K562 (cell line): ENCODE data around the gene ANKRD23. TPM values are rescaled to one million over a fixed set of nuclear protein-coding genes. Genes with fewer than 3 reads are reported as not detected.
A peak's percentile ranks its signal among the peaks of the same experiment; 100 is the strongest.

Source experiments
- ATF7 ChIP-seq: fragments of 450-650 bp; IDR thresholded peaks from 2 replicates; pipeline ENCODE4 v1.7.1; 2014; ENCODE audit warnings: mild to moderate bottlenecking, moderate library complexity
- FOSL1 ChIP-seq: fragments of 200-800 bp; sonication (Bioruptor generic); conservative IDR thresholded peaks from 2 replicates; pipeline ENCODE4 v1.6.1; 2016; ENCODE audit warnings: missing genetic modification characterization, missing compliant biosample characterization
- GATAD2A ChIP-seq: fragments of 450-650 bp; IDR thresholded peaks from 2 replicates; pipeline ENCODE4 v1.6.1; 2017
- HMG20A ChIP-seq: fragments of 450-650 bp; formaldehyde crosslinking; conservative IDR thresholded peaks from 2 replicates; pipeline ENCODE4 v1.4.0; 2020; ENCODE audit warnings: mild to moderate bottlenecking, mixed read lengths
- ILK ChIP-seq: fragments of 450-650 bp; IDR thresholded peaks from 2 replicates; pipeline ENCODE4 v1.6.1; 2016; ENCODE audit warnings: missing genetic modification characterization, low read depth, mild to moderate bottlenecking, missing compliant biosample characterization, moderate library complexity, borderline replicate concordance
- IRF1 ChIP-seq: sonication (generic); formaldehyde crosslinking; IDR thresholded peaks from 2 replicates; pipeline ENCODE4 v1.8.0; 2022; ENCODE audit warnings: missing genetic modification reagents, mild to moderate bottlenecking, borderline replicate concordance
- KAT7 ChIP-seq: sonication (generic); formaldehyde crosslinking; IDR thresholded peaks from 2 replicates; pipeline ENCODE4 v1.8.0; 2022; ENCODE audit warnings: missing genetic modification reagents, mild to moderate bottlenecking, borderline replicate concordance
- NEUROD1 ChIP-seq: fragments of 150-350 bp; IDR thresholded peaks from 2 replicates; pipeline ENCODE4 v1.6.1; 2014; ENCODE audit warnings: borderline replicate concordance, low read length, low read depth; ENCODE audit not compliant: partially characterized antibody
- POLR2G ChIP-seq: fragments of 200-400 bp; formaldehyde crosslinking; IDR thresholded peaks from 2 replicates; pipeline ENCODE4 v1.6.1; 2017; ENCODE audit warnings: low read depth, mild to moderate bottlenecking, antibody characterized with exemption, low read length, moderate library complexity
- RBM22 ChIP-seq: fragments of 200-400 bp; formaldehyde crosslinking; IDR thresholded peaks from 2 replicates; pipeline ENCODE4 v1.6.1; 2018; ENCODE audit warnings: low read length, low read depth; ENCODE audit not compliant: poor library complexity, severe bottlenecking
- SIN3A ChIP-seq, 2 experiments: fragments of 150-350 bp in 1 of 2; IDR thresholded peaks; 2 replicates each; pipeline ENCODE4 v1.6.1; 2011 to 2016; ENCODE audit warnings: borderline replicate concordance in 2 of 2, low read depth in 2 of 2, low read length in 2 of 2, mild to moderate bottlenecking in 2 of 2, moderate library complexity in 2 of 2; ENCODE audit not compliant: control insufficient read depth in 1 of 2
- TAF15 ChIP-seq: fragments of 200-400 bp; formaldehyde crosslinking; IDR thresholded peaks from 2 replicates; pipeline ENCODE4 v1.6.1; 2017; ENCODE audit warnings: mild to moderate bottlenecking, low read depth, low read length, moderate library complexity
- ZBTB33 ChIP-seq: sonication (generic); formaldehyde crosslinking; IDR thresholded peaks from 2 replicates; pipeline ENCODE4 v1.8.1; 2023; ENCODE audit warnings: mild to moderate bottlenecking, missing genetic modification reagents
- ZNF830 ChIP-seq: fragments of 250-450 bp; sonication (Bioruptor Pico); IDR thresholded peaks from 2 replicates; pipeline ENCODE4 v1.5.0; 2021; ENCODE audit warnings: mild to moderate bottlenecking
- polyA plus RNA-seq, 8 experiments: library from polyadenylated mRNA; depleted of rRNA in 4 of 8; stranded (reverse) in 5 of 8; unstranded in 3 of 8; fragments of >200 nt; fragmentation: Nextera tagmentation in 2 of 8; fragmentation: Illumina TruSeq in 1 of 8; extraction: Ambion mirVana in 2 of 8; extraction: Trizol in 1 of 8; gene quantifications; 2 replicates each; pipeline versions ENCODE4 v1.2.1 to v1.2.3, GENCODE V29; 2011 to 2014; ENCODE audit warnings: inconsistent platforms in 1 of 8, missing spikeins in 1 of 8
- total RNA-seq, 7 experiments: library from RNA; depleted of rRNA in 6 of 7; stranded (reverse); fragments of >200 nt in 6 of 7; fragmentation: Illumina TruSeq in 2 of 7; extraction: Trizol in 2 of 7; gene quantifications; 2 replicates each; pipeline versions ENCODE4 v1.2.1 to v1.2.3, GENCODE V29; 2011 to 2021; ENCODE audit warnings: low replicate concordance in 1 of 7
- TF ChIP-seq, protein P1 (sequence below): fragments of 450-650 bp; IDR thresholded peaks from 2 replicates; pipeline ENCODE4 v1.6.1; 2018; ENCODE audit warnings: mild to moderate bottlenecking, low read depth; ENCODE audit not compliant: partially characterized antibody
- TF ChIP-seq, protein P2 (sequence below): fragments of 450-650 bp; formaldehyde crosslinking; IDR thresholded peaks from 2 replicates; pipeline ENCODE4 v1.4.0; 2020; ENCODE audit warnings: mild to moderate bottlenecking
- TF ChIP-seq, protein P3 (sequence below), 2 experiments: IDR thresholded peaks; 2 replicates each; pipeline ENCODE4 v1.6.1; 2012; ENCODE audit warnings: improper control_type of control experiment in 2 of 2, low read depth in 2 of 2, low read length in 2 of 2, borderline replicate concordance in 1 of 2

Gene ANKRD23
- total and polyA plus RNA-seq, 9 of the 15 experiments (the other 6 are each of a cell fraction or from before 2014, with no cell fraction given) = 0.32 to 4.8 (median 2.8) TPM

DNA sequence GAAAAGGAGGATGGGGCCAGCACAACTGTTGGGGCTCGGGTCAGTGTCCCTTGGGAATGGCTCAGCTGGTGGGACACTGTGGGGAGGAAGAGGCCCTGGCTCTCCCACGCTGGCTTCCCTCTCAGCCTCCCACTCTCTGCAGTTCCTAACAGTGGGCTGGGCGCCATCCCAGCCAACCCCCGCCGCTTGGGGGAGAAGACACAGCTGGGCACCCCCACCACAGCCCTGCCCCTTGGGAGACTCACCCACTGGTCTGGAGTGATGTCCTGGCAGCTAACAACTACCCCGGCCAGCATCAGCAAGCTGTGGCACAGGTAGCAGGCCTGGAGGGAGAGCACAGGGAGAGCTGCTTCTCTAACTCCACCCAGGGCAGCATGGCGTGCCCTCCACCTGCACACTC, 34.4 kb upstream of the ANKRD23 start (continued):
- TF ChIP-seq IRF1 (CRISPR knock-in tag) (no peak), ZNF830 (no peak), NEUROD1 (no peak), TAF15 (no peak), KAT7 (CRISPR knock-in tag) (0 out of 2 replicates have a peak, but pooled peaks have one; percentile 43), RBM22 (peak; percentile 13), POLR2G (peak; percentile 43), SIN3A (IDR thresholded peaks at IDR 0.05; ENCODE audit: borderline replicate concordance in 2 of 2, control insufficient read depth in 1 of 2, low read depth in 2 of 2, low read length in 2 of 2) (no peak), FOSL1 (tag) (no peak), ATF7 (no peak), ILK (no peak), ZBTB33 (CRISPR knock-in tag) (peak; percentile 9; the same call in 1 of the 2 replicates), GATAD2A (no peak), HMG20A (CRISPR knock-in tag) (no peak)
- TF ChIP-seq, protein P1, sequence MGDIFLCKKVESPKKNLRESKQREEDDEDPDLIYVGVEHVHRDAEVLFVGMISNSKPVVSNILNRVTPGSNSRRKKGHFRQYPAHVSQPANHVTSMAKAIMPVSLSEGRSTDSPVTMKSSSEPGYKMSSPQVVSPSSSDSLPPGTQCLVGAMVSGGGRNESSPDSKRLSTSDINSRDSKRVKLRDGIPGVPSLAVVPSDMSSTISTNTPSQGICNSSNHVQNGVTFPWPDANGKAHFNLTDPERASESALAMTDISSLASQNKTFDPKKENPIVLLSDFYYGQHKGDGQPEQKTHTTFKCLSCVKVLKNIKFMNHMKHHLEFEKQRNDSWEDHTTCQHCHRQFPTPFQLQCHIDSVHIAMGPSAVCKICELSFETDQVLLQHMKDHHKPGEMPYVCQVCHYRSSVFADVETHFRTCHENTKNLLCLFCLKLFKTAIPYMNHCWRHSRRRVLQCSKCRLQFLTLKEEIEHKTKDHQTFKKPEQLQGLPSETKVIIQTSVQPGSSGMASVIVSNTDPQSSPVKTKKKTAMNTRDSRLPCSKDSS = no peak
- TF ChIP-seq, protein P2, sequence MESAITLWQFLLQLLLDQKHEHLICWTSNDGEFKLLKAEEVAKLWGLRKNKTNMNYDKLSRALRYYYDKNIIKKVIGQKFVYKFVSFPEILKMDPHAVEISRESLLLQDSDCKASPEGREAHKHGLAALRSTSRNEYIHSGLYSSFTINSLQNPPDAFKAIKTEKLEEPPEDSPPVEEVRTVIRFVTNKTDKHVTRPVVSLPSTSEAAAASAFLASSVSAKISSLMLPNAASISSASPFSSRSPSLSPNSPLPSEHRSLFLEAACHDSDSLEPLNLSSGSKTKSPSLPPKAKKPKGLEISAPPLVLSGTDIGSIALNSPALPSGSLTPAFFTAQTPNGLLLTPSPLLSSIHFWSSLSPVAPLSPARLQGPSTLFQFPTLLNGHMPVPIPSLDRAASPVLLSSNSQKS = 0 out of 2 replicates have a peak, but pooled peaks have one; percentile 29
- TF ChIP-seq, protein P3, sequence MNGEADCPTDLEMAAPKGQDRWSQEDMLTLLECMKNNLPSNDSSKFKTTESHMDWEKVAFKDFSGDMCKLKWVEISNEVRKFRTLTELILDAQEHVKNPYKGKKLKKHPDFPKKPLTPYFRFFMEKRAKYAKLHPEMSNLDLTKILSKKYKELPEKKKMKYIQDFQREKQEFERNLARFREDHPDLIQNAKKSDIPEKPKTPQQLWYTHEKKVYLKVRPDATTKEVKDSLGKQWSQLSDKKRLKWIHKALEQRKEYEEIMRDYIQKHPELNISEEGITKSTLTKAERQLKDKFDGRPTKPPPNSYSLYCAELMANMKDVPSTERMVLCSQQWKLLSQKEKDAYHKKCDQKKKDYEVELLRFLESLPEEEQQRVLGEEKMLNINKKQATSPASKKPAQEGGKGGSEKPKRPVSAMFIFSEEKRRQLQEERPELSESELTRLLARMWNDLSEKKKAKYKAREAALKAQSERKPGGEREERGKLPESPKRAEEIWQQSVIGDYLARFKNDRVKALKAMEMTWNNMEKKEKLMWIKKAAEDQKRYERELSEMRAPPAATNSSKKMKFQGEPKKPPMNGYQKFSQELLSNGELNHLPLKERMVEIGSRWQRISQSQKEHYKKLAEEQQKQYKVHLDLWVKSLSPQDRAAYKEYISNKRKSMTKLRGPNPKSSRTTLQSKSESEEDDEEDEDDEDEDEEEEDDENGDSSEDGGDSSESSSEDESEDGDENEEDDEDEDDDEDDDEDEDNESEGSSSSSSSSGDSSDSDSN (IDR thresholded peaks at IDR 0.05; ENCODE audit: borderline replicate concordance in 1 of 2, low read depth in 2 of 2, low read length in 2 of 2) = no peak
